HG03097 (cell line): Measurements from ENCODE around the gene BCL7B.
"Not testable (repeated sequence)": the region's sequence is repeated elsewhere in the genome, so short reads cannot be mapped to it uniquely, and the experiment has no call there.

Experiments used
- ATAC-seq: cut with Tn5 transposase; IDR thresholded peaks from one replicate; pipeline ENCODE4 v1.9.1; 2021; ENCODE audit not compliant: unreplicated experiment, low FRiP score

Gene BCL7B

GRCh38 chr7:73504920-73505319, 52.6 kb downstream of the BCL7B start:
- no peak for ATAC-seq

- ATAC-seq, result no peak
These were observed 53.5 kb downstream of the BCL7B start for GRCh38 chr7:73504017-73504416.

GRCh38 chr7:73503229-73503628, 54.3 kb downstream of the BCL7B start:
- ATAC-seq, result no peak

- no peak for ATAC-seq
These were observed 60.9 kb downstream of the BCL7B start for GRCh38 chr7:73496626-73497025.

GRCh38 chr7:73495507-73495906, 62.0 kb downstream of the BCL7B start:
- not testable (repeated sequence) for ATAC-seq

- ATAC-seq, result no peak
These were observed 67.5 kb downstream of the BCL7B start for GRCh38 chr7:73489976-73490375.

GRCh38 chr7:73487486-73487885, 70.0 kb downstream of the BCL7B start:
- no peak for ATAC-seq
